ENCODE measurements around the gene NLRP10.

The NLRP10 gene

DNA sequence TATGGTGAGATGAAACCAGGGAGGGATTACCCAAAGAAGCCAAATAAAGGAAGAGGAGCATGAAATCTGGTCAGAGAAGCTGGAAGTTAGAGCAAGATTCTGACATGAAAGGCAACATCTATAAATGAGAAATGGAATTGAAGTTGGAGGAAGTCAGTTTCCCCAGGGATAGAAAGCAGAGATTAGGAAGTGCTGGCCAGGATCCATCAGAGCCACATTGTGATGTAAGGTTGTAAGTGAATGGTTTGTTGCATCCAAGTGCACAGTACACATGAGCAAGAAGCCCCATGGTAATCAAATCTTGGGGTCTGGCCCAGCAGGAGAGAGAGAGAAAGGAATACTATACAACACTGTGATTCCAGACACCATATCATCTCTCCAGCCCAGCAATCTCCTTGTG lies 6.6 kb upstream of the NLRP10 start:
- no peak for DNase-seq

DNA sequence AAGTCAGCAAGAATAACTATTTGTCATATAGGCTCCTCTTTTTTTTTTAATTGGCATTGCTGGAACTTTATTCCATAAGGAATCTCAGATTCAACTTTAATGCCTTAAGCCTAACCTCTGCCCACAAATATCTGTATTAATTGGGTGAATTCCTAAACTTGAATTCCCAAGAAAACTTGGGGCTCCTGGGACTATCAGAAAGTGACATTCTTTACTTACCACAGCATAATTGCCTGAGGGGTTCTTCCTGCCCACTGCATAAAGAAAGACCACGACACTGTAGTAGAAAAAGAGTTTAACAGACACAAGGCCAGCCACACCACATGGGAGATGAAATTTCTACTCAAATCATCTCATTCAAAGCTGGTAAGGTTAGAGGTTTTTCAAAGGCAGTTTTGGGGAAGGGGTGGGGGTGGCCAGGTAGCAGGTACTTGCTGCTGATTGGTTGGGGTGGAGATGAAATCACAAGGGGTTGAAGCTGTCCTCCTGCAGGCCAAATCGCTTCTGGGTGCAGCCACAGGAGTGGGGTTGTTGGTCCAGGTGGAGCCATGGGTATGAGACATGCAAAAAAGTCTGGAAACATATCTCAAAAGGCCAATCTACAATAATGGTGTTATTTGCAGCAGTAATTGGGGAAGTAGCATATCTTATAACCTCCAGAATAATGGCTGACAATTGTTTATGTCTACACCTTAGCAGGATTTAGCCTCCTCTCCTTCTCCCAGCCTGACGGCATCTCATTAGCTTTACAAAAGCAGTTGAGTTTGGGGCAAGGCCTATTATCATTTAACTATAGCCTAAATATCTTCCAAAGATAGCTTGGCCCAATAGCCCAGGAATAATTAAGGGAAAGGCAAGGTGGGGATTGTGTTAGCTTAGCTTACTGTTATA lies 4.8 kb upstream of the NLRP10 start:
- no peak for DNase-seq

DNA sequence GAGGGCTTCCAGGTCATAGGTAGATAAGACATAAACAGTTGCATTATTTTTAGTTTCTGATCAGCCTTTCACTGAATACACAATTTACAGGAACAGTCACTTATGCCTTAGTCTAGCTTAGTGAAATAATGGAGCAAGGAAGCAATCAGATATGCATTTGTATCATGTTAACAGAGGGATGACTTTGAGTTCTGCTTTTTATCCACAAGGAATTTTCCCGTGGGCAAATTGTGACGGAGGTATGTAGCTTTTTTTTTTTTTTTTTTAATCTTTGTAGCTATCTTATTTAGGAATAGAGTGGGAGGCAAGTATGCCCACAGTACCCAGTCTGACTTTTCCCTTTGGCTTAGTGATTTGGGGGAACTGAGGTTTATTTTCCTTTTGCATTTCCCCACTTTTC lies 3.4 kb upstream of the NLRP10 start:
- DNase-seq = no peak

DNA sequence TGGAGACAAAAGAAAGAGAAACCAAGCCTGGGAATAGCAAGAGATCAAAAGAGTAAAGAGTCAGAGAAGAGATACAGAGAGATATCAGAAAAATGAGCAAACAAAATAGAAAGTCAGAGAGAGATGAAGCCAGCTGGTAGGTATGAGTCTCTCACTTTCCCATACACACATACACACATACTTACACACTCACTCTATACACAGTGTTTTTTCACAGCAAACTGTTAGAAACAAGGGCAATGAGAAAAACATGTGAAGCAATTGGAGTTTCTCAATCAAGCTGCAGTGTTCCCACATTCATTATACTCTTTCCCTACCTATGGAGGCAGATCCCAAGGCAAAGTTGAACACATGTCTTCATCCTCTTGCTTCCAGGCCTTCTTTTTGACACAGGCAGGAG lies 2.6 kb upstream of the NLRP10 start:
- no peak for DNase-seq

DNA sequence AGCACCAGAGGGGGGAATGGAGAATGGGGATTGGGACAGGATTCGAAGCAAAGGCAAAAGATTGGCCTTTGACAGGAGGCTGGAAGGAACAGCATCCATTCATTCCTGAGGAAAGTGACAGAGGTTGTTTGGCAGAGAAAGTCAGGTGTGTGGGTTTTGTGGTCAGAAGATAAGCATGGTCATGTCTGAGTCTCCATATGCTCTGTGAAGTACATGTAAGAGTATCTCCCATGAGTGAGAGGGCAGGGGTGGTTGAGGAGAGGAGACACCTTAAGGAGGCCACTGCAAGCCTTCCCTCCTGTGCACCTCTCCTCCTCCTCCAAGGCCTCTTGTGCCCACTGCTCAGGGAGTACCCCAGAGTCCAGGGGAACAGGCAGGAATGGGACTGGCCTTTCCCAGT lies 1.9 kb upstream of the NLRP10 start:
- no peak for DNase-seq

DNA sequence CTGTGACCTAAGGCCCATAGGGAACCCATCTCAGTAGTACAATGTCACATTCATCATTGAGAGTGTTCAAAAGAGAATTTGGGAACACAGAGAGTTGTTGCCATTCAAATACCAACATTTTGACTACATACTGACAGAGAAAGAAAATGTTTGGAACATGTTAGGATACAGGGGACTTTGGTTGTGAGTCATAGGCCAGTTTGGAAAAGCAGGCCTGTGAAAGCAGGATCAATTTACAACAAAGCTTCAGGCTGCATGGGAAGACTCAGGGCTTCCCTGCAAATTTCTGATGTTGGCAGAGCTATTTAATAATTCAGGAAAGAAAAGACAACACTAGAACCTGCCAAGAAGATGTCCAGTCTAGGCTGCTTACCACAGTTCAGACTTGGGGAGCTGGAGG lies 374 bp downstream of the NLRP10 start:
- DNase-seq = no peak

DNA sequence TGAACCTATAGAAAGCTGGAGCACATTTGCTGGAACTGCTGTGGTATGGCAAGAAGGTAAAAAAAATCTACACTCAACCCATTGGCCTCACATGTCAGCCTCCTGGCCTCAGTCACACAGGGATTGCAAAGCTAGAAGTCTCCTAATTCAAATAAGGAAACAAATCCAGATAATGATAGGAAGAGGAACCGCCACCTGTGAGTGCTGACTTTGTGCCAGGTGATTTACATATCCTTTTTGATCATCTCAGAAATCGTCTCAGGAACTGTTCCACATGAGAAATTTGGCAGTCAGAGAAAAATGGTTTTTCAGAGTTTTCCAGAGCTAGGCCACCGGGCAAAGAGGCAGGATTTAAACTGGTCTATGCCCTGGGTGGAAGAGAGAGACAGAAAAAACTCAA lies 986 bp downstream of the NLRP10 start:
- DNase-seq = no peak

DNA sequence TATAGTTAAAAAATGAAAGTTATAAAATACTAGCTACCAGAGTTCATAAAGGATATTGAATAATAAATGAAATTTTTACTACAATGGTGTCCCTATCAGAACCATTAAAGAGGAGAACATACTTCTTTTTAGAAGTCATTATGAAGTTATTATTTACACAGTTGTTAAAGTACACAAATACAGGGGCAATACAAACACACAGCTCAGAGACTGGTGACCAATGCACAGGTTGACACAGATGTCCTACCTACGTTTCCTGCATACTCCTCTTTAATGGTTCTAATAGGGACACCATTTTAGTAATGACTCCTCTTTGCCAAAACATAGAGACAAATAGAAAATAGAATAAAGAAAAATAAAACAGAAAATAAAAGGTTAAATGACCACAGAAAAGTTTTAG lies 10.1 kb downstream of the NLRP10 start:
- no peak for DNase-seq

DNA sequence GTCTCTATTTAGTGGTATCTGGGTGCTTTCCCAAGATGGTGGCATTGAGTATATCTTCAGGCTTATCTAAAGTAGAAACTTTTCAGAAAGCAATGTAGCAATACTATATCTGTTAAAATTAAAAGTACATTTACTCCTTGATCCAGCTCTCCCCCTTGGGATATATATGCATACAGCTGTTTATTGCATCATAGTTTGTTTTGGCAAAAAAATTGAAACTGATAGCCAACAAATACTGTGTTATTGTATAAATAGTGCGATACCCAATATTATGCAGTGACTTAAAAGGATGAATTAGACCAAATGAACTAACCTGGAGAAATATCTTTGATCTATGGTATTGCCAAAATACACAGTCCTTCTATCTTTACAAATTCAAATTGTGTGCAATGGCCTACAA lies 15.3 kb downstream of the NLRP10 start:
- DNase-seq = no peak

DNA sequence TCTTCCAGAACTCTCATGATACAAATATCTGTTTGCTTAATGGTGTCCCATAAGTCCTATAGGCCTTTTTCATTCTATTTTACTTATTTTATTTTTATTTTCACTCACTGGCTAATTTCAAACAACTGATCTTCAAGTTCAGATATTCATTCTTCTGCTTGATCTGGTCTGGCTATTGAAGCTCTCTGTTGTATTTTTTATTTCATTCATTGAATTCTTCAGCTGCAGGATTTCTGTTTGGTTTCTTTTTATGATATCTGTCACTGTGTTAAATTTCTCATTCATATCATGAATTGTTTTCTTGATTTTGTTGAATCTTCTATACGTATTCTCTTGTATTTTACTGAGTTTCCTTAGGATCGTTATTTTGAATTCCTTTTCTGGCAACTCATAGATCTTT lies 21.1 kb downstream of the NLRP10 start:
- DNase-seq = no peak

DNA sequence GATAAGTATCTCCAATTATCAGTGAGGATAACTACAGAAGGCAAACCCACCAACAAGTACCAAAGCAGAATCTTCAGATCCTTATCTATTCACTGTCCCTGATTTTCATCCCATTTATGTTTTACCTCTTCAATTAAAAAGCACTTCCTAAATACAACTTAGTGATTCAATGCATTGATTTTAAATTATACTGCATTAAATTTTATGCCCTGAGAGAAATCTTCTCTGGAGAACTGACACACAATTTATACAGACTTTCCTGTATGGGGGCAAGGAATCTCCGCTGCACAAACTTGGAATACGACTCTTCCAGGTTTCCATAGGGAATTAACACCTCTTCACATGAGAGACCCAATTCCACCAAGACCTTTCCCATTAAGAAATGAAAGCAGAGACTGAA lies 23.6 kb downstream of the NLRP10 start, which contains the start of gene OR10A3:
OR10A3 (minus strand) TSS at position 101 of the 400 bp plus-strand sequence. CDS start 2,188 bp downstream, outside the sequence.
- DNase-seq = no peak

DNA sequence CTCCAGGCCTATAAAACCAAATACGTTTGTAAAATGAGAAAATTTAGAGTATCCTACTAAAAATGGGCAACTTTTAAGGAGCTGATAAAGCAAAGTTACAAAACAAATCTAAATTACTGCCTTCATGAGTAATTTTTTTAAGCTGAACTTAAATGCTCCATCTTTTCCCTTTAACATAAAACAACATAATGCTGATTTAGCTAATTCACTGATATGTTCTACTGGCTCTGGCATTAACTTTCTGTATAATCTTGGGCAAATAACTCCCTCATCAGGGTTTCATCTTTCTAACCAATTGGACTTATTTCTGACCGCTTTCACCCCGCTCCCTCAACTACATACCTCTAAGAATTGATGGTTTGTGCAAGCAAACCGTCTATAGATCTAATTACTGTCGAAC lies 24.1 kb downstream of the NLRP10 start:
- DNase-seq = no peak

DNA sequence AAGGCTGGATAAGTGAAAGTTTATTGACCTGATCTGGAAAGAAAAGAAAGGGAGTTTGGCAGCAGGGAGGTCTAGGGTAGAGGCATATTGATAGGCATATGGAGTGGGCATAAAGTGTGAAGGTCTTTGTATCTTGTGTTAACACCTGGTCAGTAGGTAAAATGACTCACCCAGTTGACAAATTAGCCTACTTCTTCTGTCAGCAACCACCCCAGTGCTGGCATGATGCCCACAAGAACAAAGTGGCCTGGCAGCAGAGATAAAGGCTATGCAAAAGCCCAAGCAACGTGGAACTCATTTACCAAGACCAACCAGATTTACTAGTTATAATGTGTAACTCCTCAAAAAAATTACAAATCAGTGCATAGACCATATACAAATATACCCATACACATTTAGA lies 28.6 kb downstream of the NLRP10 start:
- DNase-seq = no peak

DNA sequence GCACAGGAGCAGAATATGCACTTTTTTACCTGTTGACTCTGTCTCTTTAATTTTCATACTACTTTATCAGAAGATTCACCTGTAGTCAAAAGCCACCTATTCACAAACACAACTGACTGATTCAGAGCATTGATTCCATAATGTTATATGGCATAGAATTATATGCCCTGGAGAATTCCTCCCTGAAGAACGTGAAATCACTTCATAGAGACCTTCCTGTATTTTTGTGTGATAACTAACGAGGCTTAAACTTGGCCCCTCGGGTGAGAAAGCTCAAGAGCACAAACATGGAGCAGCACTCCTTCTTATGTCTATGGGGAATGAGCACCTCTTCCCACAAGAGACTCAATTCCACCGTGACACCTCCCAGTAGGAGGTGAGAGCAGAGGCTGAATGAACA lies 34.1 kb downstream of the NLRP10 start, which contains the start of gene OR10A6:
OR10A6 (minus strand) TSS at position 101 of the 400 bp plus-strand sequence. CDS start 2,606 bp downstream, outside the sequence.
- no peak for DNase-seq

DNA sequence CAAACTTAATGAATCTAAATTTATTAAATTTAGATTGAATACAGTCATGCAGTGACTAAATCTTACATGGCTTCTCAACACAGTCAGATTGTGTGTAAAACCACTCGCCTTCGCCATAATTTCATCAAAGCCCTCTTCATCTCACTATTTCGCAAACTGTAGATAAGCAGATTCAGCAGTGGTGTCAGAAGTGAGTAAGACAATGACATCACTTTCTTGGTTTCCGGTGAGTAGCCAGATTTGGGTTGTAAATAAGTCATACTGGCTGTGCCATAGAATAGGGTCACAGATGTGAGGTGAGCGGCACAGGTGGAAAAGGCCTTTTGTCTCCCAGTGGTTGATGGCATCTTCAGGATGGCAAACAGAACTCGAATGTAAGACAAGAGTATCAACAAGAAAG lies 37.6 kb downstream of the NLRP10 start:
- DNase-seq = no peak

DNA sequence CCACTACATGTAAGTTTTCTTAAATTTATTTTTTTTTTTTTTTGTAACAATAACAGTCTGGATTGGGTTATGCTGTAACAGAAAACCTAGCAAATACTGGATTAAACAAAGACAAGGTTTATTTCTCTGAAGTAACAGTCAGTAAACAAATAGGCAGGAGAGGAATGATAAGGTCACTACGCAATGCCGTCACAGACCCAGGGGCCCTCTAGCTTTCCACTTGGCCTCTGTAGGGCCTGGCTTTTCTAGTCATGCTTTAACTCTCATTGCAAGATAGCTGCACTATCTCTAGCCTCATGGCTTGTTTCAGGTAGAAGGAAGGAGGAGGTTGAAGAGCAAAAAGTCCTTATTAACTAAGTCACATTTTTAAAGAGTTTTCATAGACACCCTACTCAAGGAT lies 40.7 kb downstream of the NLRP10 start:
- no peak for DNase-seq

DNA sequence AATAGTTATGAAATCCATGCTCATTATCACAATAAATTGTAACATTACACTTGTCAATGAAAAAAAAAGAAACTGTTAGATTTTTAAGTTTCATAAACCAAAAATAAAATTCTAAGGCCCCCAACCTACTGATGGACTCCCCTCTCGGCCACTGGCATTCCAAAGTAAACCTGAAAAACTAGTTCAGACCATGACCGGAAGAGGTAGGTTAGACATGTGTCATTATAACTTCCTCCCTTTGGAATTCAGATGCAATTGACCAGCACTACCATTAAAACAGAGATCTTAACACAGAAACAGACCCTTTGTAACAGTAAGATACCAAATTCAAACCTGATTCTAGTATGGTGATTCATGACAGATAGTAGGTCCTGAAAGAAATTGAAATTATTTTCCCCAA lies 47.1 kb downstream of the NLRP10 start:
- no peak for DNase-seq

All from CD4-positive, alpha-beta T cell treated with Interleukin-17A for 4 hours (primary cell).